Stimulated activated effector memory CD8-positive, alpha-beta T cell treated with anti-CD3 and anti-CD28 coated beads, Interleukin-12 subunit alpha, Interleukin-12 subunit beta, amount 100 ng/mL, for 72 hours (primary cell): ENCODE data around the gene ELMO1.

Source experiments
- ATAC-seq: fragments of 150-1000 bp; cut with Tn5 transposase; 2 replicates; pipeline ENCODE4 v1.10.0; 2021
- DNase-seq, 2 donors: peaks; one replicate each; pipeline ENCODE4 v3.0.0; 2021 to 2022; ENCODE audit warnings: low spot score in 2 of 2
- H3K27ac Mint-ChIP-seq: one replicate; pipeline ENCODE4 v1.8.0; 2022; ENCODE audit warnings: mild to moderate bottlenecking, mixed read lengths
- H3K36me3 Mint-ChIP-seq: one replicate; pipeline ENCODE4 v1.8.0; 2022; ENCODE audit warnings: mild to moderate bottlenecking, mixed read lengths
- H3K4me1 Mint-ChIP-seq: one replicate; pipeline ENCODE4 v1.8.0; 2022; ENCODE audit warnings: mixed read lengths
- H3K4me3 Mint-ChIP-seq: one replicate; pipeline ENCODE4 v1.8.0; 2022; ENCODE audit warnings: mild to moderate bottlenecking, mixed read lengths
- H3K9me3 Mint-ChIP-seq: one replicate; pipeline ENCODE4 v1.8.0; 2022; ENCODE audit warnings: mixed read lengths

The ELMO1 gene

GRCh38 chr7:37031571-37032257 lies 416.9 kb downstream of the ELMO1 start:
- Mint-ChIP-seq H3K4me1 (peaks cover 40% of the 10 kb centered on the region), H3K36me3 (no peaks in the 10 kb centered on the region), H3K27ac (peak overlapping the region; percentile 2), H3K9me3 (no peaks in the 10 kb centered on the region), H3K4me3 (no peak overlapping the region)
- ATAC-seq (peak; percentile 97), DNase-seq (peak in 1 of 2 donors; percentile 54)

- Mint-ChIP-seq H3K36me3 (no peaks in the 10 kb centered on the region), H3K4me3 (no peak overlapping the region), H3K4me1 (peaks cover 41% of the 10 kb centered on the region), H3K27ac (no peak overlapping the region), H3K9me3 (no peaks in the 10 kb centered on the region)
- peak; percentile 74 for ATAC-seq
- DNase-seq, result no peak
These were observed 419.7 kb downstream of the ELMO1 start for GRCh38 chr7:37028909-37029440.

DNA sequence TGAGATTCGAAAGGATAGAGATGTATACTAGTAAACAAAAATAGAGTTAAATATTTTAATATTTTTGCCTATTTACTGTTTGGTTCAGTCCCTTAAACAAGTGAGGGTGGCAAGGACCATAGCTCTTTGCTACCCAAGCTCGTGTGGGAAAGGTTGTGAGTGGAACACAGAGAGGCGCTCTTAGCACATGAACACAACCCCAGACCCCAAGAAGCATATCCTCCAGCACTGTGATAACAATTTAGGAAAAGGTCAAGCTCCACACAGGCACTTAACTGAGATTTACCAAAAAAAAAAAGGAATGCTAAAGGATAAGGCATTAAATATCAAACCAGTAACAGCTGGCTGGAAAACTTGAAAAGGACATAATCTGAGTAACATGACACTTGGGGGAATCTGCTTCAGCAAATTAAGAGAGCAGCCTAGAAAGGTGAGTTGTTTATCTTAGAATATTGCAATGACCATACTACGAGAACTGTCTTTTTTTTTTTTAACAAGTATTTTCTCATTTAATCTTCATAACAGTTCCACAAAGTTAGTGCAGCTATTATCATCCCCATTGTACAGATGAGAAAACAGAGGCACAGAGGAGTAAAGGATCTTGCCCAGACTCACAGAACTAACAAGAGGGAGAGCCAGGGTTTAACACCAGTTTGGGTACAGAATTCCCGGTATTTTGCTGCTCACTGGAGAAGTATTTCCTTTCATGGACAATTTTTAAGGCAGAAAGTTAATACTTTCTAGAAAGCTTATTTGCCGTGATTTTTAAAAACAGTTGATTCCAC lies 420.9 kb downstream of the ELMO1 start:
- ATAC-seq, result no peak
- Mint-ChIP-seq H3K4me1 (peaks cover 40% of the 10 kb centered on the region), H3K9me3 (no peaks in the 10 kb centered on the region), H3K27ac (no peak overlapping the region), H3K4me3 (no peak overlapping the region), H3K36me3 (no peaks in the 10 kb centered on the region)
- no peak for DNase-seq

GRCh38 chr7:37027104-37027503 lies 421.6 kb downstream of the ELMO1 start:
- no peak overlapping the region for H3K27ac Mint-ChIP-seq
- peaks cover 33% of the 10 kb centered on the region for H3K4me1 Mint-ChIP-seq
- ATAC-seq, result no peak
- no peaks in the 10 kb centered on the region for H3K9me3 Mint-ChIP-seq
- no peaks in the 10 kb centered on the region for H3K36me3 Mint-ChIP-seq
- no peak overlapping the region for H3K4me3 Mint-ChIP-seq
- no peak for DNase-seq

DNA sequence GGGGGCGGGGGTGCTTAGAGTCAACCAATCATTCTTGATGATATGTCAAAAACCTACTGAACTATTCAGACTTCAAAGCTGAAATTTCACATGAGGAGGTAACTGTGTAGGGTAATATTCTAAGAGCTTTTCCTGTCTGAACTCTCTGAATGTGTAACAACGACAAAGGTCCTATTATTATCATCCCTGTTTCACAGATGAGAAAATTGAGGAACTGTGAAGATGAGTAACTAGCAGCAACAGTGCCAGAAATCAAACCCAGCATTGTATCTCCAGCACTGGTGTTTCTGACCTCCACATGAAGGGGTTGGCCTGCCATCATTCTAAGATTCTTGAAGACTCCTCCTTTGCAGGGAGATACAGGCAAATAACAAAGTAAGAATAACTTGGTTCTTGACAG lies 429.7 kb downstream of the ELMO1 start:
- Mint-ChIP-seq H3K4me3 (no peak overlapping the region), H3K36me3 (no peaks in the 10 kb centered on the region), H3K27ac (no peak overlapping the region), H3K9me3 (no peaks in the 10 kb centered on the region), H3K4me1 (peaks cover 11% of the 10 kb centered on the region)
- DNase-seq (no peak), ATAC-seq (no peak)

DNA sequence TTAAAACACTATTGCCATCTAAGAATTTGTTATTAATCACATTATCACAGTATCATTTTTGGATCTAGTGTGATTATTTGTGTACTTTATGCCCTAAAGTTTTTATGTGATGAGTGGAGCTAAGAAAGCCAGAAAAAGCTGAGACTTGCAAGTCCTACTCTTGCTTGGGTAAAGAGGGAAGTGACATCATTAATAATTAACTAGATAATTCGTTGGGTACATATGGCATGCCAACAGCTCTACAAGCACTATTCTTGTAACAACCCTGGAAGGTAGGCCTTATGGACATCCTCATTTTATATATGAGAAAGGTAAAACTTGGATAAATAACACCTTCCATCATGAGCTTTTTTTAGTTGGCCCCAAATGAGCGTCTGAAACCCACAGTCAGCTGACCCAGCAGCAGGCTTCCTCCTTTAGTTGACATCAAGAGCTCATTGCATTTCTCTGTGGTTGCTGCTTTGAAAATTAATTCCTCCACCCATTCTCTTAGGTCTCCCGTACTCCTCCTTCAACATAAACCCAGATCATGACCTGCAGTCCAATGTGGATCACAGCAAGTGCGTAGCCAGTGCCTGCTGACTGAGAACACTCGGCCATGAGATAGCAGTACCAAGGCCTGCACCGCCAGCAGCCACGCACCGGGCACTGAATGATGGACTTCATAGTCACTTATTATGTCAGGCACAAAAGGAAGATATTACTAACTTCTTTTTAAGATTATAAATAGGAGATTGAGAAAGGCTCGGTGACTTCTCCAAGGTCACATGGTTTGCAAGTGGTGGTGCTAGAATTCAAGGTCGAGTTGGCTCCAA lies 432.4 kb downstream of the ELMO1 start:
- Mint-ChIP-seq H3K4me3 (no peak overlapping the region), H3K4me1 (peaks cover 16% of the 10 kb centered on the region), H3K9me3 (no peaks in the 10 kb centered on the region), H3K27ac (no peak overlapping the region), H3K36me3 (peaks cover 17% of the 10 kb centered on the region)
- ATAC-seq (no peak), DNase-seq (no peak)

- no peak for ATAC-seq
- Mint-ChIP-seq H3K4me3 (no peak overlapping the region), H3K4me1 (peaks cover 16% of the 10 kb centered on the region), H3K27ac (no peak overlapping the region), H3K36me3 (peaks cover 19% of the 10 kb centered on the region), H3K9me3 (no peaks in the 10 kb centered on the region)
- DNase-seq, result no peak
These were observed 433.2 kb downstream of the ELMO1 start for GRCh38 chr7:37015353-37016034.

- no peak overlapping the region for H3K4me3 Mint-ChIP-seq
- DNase-seq (no peak), ATAC-seq (no peak)
- peaks cover 16% of the 10 kb centered on the region for H3K4me1 Mint-ChIP-seq
- H3K27ac Mint-ChIP-seq, result no peak overlapping the region
- peaks cover 19% of the 10 kb centered on the region for H3K36me3 Mint-ChIP-seq
- no peaks in the 10 kb centered on the region for H3K9me3 Mint-ChIP-seq
These were observed 434.9 kb downstream of the ELMO1 start for GRCh38 chr7:37013771-37014170.

DNA sequence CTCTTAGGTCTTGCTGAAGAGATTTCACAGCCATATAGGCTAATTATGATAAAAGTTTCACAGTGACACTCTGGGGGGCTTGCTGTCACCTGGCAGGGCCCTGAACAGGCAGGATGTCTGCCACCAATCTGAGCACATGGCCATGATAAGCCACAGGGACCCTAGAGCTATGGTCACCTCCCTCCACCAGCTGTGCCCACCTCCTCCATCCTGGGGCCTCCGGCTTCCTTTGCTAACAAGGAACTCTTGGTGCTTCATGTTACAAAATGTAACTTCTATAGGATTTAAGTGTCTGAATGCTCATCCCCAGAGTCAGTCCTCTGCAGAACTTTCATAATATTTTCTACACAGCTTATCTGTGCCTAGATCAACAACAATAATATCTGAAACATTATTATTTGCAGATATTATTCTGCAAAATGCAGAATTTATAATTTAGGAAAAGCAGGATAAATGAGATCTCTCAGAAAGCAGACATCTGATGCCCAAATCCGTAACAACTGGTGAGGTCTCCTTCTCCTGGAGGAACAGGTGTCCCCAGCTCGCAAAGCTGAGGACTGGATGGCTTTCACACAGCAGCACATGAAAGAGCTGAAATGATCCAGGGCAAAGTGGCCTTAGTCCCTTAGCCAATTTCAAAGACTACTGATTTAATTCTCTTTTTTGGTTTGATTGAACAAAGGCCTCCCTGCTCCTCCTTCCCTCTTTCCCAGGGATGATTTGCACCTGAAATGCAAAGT lies 437.3 kb downstream of the ELMO1 start:
- H3K27ac Mint-ChIP-seq, result peak overlapping the region; percentile 6
- H3K4me3 Mint-ChIP-seq, result no peak overlapping the region
- H3K9me3 Mint-ChIP-seq, result no peaks in the 10 kb centered on the region
- H3K36me3 Mint-ChIP-seq, result peaks cover 19% of the 10 kb centered on the region
- no peak for ATAC-seq
- peaks cover 13% of the 10 kb centered on the region for H3K4me1 Mint-ChIP-seq
- no peak for DNase-seq

DNA sequence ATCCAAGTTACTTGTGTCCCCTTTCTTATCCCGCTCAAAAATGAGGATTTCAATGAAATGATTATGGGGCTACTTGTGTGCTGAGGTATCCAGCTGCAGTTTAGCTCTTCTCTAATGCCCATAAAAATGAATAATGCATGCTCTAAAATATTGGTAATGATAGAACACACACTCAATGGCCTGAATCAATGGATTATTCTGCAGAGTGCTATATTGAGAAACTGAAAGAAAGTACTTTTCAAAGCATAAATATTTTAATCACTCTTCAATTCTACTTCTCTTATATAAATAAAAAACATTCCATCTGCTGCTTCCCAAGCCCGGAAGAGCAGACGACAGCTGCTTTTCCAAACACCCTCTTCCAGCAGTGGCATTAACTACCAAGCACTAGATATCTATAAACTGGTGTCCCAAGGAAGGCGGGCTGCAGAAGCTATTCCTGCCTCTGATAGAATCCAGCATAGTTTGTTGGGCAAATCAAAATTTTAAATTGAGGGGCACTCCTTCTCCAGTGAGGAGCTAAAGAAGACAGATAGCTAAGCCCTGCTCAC lies 439.5 kb downstream of the ELMO1 start:
- no peak for DNase-seq
- H3K4me3 Mint-ChIP-seq, result no peak overlapping the region
- peaks cover 19% of the 10 kb centered on the region for H3K36me3 Mint-ChIP-seq
- no peak for ATAC-seq
- H3K9me3 Mint-ChIP-seq, result no peaks in the 10 kb centered on the region
- no peak overlapping the region for H3K27ac Mint-ChIP-seq
- peaks cover 11% of the 10 kb centered on the region for H3K4me1 Mint-ChIP-seq

DNA sequence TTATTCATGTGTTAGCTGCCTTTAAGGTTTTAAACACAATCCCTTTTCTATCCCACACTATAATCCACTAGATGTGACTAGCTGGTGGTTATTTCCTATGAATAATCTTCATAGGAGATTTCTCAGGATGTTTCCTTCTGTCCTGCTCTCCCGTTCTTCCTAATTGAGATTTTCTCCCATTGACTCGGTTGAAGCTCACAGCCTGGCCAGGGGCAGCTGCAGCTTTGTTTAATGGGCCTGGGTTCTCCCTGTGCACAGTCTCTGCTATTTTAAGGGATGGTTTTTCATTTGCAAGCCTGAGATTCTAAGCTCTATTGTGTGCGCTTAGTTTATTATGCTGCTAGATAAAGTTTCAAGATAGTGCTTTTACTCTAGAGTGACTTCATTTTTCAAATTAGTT lies 441.0 kb downstream of the ELMO1 start:
- no peak overlapping the region for H3K27ac Mint-ChIP-seq
- H3K9me3 Mint-ChIP-seq, result no peaks in the 10 kb centered on the region
- no peak overlapping the region for H3K4me3 Mint-ChIP-seq
- ATAC-seq, result no peak
- DNase-seq, result no peak
- H3K4me1 Mint-ChIP-seq, result peaks cover 11% of the 10 kb centered on the region
- peaks cover 18% of the 10 kb centered on the region for H3K36me3 Mint-ChIP-seq

DNA sequence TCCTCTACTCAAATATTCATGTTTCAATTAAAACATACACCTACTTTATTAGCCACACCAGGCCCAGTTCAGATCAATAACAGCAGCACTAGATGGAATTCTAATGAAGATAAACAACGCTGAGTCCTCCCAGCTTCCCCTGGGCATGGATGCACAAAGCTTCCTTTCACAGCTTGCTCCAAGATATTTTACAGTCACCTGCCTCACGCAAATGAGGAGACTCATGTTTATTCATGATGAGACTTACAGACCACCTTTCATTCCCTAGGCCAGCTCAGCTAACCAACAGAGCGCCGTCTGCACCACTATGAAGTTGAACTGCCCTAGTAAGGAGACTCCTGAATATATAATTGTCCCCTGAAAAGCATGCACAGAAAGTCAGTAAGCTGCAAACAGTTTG lies 441.4 kb downstream of the ELMO1 start:
- Mint-ChIP-seq H3K9me3 (no peaks in the 10 kb centered on the region), H3K27ac (no peak overlapping the region), H3K4me3 (no peak overlapping the region), H3K4me1 (peaks cover 11% of the 10 kb centered on the region), H3K36me3 (peaks cover 14% of the 10 kb centered on the region)
- DNase-seq, result no peak
- ATAC-seq, result no peak

- no peak for DNase-seq
- no peaks in the 10 kb centered on the region for H3K9me3 Mint-ChIP-seq
- H3K27ac Mint-ChIP-seq, result no peak overlapping the region
- no peak for ATAC-seq
- peaks cover 6% of the 10 kb centered on the region for H3K4me1 Mint-ChIP-seq
- H3K4me3 Mint-ChIP-seq, result no peak overlapping the region
- H3K36me3 Mint-ChIP-seq, result peaks cover 13% of the 10 kb centered on the region
These were observed 441.9 kb downstream of the ELMO1 start for GRCh38 chr7:37006764-37007163.

DNA sequence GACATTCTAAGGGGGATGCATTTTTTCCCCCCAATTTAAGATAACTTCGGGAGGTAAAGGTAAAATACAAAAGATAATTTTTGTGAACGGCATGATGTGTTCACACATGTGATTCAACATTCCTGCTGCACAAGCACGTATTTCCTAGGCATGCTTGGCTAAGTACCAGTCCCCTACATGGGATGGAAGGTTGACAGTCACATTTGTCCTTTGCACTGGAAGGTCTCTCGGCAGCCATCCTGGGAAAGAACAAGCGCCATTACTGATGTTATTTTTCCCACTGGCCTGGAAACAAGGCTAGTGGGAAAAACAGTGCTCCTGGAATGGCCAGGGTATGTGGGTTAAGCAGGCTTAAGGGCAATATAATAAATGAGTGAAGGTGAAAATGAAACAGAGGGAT lies 448.2 kb downstream of the ELMO1 start:
- Mint-ChIP-seq H3K4me1 (no peaks in the 10 kb centered on the region), H3K9me3 (peaks cover 2% of the 10 kb centered on the region), H3K27ac (no peak overlapping the region), H3K36me3 (peaks cover 5% of the 10 kb centered on the region), H3K4me3 (no peak overlapping the region)
- no peak for ATAC-seq
- no peak for DNase-seq
